GM21576 (cell line): Measurements from ENCODE around the gene RPTOR.

Experiments used
- ATAC-seq: cut with Tn5 transposase; IDR thresholded peaks from one replicate; pipeline ENCODE4 v1.9.1; 2021; ENCODE audit warnings: mild to moderate bottlenecking, moderate library complexity; ENCODE audit not compliant: unreplicated experiment

Gene RPTOR

GRCh38 chr17:80997424-80998117 lies 452.9 kb downstream of the RPTOR start:
- no peak for ATAC-seq

DNA sequence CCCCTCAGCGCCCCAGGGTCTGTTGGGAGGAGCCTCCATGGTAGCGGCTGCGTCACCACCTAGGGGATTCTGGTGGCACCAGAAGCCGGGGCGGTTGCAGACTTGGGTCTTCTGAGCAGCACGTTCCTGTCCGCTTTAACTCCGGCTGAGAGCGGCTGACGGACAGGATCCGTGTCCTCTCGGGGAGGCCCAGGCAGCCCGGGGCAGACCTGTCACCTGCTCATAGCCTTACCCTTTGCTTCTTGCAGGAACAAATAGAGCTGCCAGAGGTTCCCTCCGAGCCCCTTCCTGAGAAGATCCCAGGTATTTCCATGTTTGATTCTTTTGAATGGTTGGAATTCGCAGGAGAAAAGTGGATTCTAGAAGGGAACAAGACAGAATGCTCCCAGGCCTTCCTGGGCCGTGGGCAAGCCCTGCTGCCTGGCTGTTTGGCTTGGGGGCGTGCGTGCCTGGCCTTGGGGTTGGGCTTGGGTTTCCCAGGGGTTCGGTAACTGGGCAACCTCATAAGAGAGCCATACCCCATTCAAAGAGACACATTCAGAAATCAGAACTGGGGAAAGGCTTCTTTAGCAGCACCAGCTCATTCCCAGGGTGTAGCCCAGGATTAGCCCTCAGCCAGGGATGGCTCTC lies 453.6 kb downstream of the RPTOR start:
- no peak for ATAC-seq

- no peak for ATAC-seq
Observed at GRCh38 chr17:80998748-80999535, 454.3 kb downstream of the RPTOR start.

GRCh38 chr17:80999536-81000333 lies 455.1 kb downstream of the RPTOR start:
- ATAC-seq = no peak

GRCh38 chr17:81000334-81000630 lies 455.6 kb downstream of the RPTOR start:
- no peak for ATAC-seq

- no peak for ATAC-seq
Observed at GRCh38 chr17:81000631-81001357, 456.2 kb downstream of the RPTOR start.

GRCh38 chr17:81002013-81002384 lies 457.4 kb downstream of the RPTOR start:
- no peak for ATAC-seq

DNA sequence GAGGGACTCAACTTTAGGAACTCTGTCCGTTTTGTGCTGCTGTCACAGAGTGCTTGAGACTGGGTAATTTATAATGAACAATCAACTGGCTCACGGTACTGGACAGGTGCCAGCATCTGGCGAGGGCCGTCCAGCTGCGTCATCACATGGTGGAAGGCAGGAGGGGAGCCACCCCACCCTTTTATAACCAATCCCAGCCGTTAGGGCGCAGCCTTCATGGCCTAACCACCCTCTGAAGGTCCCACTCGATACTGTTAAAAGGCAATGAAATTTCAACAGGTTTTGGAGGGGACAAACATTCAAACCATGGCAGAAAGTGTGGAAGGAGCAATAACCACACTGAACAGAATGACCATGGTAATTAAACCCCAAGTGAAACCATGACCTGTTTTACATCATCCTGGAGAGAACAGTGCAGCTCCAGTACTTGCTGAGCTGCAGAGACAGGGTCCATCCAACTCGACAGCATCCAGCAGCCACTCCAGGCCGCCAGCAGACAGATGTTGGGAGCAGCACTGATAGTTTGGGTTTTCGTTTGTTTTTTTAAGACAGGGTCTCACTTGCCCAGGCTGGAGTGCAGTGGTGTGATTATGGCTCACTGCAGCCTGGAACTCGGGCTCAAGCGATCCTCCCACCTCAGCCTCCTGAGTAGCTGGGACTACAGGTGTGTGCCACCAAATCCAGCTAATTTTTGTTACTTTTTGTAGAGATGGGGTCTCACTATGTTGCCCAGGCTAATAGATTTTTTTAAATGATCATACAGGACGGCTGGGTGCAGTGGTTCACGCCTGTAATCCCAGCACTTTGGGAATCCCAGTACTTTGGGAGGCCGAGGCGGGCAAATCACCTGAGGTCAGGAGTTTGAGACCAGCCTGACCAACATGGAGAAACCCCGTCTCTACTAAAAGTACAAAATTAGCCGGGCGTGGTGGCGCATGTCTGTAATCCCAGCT lies 458.0 kb downstream of the RPTOR start:
- no peak for ATAC-seq

DNA sequence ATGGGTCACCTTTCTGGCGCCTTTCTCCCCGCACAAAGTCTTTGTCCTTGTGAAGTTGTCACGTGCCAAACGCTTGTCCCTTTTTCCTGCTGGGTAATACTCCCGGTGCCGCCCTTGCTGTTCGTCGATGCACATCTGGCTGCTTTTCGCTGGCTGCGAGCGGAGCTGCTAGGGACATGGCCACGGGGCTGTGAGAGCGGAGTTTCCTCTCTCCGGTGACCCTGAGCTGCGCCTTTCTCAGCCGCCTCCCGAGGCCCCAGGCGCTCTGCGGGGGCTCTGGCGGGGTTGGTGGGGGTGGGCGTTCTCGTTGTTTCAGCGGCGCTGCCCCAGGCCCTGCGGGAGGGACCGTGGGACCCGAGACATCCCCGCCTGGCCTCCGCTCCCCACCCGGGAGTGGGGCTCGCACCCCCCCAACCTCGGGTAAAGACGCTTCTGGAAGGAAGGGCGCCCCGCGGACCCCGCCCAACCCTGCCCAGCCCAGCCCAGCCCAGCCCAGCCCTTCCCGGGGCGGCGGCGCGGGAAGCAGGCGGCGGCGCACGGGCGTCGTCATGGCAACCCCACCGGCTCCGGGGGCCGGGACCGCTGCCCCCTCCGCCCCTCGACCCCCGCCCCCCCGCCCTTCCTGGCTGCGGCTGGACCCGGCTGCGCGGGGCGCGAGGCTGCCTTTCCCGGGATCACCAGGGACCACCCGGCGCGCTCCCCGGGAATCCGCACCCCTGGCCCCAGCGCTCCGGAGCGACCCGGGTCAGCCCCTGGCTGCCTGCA lies 459.3 kb downstream of the RPTOR start:
- ATAC-seq = no peak

DNA sequence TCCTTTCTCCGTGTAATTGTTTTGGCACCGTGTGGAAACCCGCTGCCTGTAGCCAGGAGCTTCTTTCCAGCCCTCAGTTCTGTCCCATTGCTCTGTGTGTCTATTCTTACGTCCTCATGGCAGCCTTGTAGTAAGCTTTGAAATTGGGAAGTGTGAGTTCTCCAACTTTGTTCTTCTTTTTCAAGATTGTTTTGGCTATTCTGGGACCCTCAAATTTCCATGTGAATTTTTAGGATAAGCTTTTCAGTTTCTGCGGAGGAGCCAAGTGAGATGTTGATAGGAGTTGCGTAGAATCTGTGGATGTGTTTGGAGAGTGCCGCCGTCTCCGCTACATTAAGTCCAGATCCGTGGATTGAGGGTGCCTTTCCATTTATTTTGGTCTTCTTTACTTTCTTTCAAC lies 462.3 kb downstream of the RPTOR start:
- no peak for ATAC-seq

GRCh38 chr17:81008140-81008539 lies 463.5 kb downstream of the RPTOR start:
- ATAC-seq = no peak

GRCh38 chr17:81009136-81009535 lies 464.5 kb downstream of the RPTOR start:
- ATAC-seq = no peak

DNA sequence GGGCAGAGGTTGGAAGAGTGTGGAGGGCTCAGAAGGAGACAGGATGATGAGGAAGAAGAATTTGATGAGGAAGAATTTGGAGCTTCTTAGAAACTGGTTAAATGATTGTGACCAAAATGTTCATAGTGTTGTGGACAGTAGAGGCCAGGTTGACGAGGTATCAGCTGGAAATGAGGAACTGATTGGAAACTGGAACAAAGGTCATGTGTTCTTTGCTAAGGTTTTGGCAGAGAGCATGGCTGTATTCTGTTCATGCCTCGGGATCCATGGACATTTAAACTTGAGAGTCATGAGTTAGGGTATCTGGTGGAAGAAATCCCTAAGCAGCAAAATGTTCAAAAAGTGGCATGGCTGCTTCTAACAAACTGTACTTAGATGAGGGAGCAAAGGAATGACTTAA lies 466.3 kb downstream of the RPTOR start:
- no peak for ATAC-seq

DNA sequence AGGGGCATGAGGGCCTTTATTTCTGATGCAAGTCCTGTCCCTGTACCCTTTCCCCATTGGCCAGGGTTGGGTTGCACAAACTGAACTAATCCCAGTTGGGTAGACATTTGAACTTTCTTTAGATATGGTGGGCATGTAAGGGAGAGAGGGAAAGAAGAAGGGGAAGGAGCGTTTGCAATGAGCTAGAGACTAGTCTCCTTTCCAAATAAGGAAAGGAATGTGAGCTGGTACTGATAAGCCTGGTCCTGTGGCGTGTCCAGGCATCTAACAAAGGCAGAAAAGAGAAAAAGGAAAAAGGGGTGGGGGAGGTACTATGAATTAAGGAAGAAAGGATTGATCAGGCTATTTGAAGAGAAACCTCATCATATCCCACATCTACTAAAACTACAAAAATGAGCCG lies 467.3 kb downstream of the RPTOR start:
- no peak for ATAC-seq

DNA sequence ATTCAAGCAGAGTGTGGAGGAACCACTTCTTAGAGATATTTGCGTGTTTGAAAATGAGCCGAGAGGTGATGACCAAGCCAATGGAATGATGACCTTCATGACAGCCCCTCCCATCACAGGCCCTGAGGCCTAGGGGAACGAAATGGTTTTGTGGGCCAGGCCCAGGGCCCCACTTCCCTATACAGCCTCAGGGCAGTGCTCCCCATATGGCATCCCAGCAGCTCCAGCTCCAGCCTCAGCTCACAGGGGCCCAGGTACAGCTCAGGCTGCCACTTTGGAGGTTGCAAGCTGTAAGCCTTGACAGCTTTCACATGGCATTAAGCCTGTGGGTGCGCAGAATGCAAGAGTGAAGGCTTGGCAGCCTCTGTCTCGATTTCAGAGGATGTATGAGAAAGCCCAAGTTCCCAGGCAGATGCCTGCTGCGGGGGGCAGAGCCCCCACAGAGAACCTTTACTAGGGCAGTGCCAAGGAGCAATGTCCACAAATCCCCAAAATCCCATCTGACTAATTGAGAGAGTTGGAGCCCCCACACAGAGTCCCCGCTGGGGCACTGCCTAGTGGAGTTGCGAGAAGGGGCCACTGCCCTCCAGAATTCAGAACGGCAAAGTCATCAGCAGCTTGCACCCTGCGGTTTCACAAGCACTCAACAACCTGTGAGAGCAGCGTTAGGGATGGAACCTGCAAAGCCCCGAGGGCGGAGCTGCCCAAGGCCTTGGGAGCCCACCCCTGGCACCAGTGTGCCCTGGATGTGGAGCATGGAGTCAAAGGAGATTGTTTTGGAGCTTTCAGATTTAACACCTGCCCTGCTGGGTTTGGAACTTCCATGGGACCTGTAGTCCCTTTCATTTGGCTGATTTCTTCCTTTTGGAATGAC lies 468.2 kb downstream of the RPTOR start:
- no peak for ATAC-seq

DNA sequence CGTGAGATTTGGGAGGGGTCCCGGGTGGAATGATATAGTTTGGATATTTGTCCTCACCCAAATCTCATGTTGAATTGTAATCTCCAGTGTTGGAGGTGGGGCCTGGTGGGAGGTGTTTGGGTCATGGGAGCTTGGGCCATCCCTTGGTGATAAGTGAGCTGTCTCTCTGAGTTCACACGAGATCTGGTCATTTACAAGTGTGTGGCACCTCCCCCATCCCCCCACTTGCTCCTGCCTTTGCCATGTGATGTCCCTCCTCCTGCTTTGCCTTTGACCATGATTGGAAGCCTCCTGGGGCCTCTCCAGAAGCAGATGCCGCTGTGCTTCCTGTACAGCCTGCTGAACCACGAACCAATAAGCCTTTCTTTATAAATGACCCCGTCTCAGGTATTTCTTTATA lies 469.0 kb downstream of the RPTOR start:
- ATAC-seq = no peak

DNA sequence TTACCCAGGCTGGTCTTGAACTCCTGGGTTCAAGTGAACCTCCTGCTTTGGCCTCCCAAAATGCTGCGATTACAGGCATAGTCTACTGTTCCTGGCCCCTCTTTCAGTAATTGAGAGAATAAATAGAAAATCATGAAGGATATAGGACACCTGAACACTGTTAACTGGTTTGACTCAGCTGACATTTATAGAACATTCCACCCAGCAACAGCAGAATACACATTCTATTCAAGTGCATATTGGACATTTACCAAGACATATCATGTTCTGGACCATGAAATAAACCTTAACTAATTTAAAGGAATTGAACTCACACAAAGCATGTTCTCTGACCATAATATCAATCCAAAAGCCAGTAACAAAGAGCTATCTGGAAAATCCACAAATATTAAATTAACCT lies 470.5 kb downstream of the RPTOR start:
- no peak for ATAC-seq
